Neutrophil (primary cell): ENCODE measurements around the gene POLR1H.

Experiments
- H3K27ac ChIP-seq: fragments of 200-600 bp; sonication (generic); 2 replicates; pipeline ENCODE4 v1.5.1; 2016; ENCODE audit warnings: mild to moderate bottlenecking, moderate library complexity
- H3K27me3 ChIP-seq: fragments of 200-600 bp; sonication (generic); 2 replicates; pipeline ENCODE4 v1.6.0; 2016; ENCODE audit warnings: mild to moderate bottlenecking
- H3K36me3 ChIP-seq: fragments of 200-600 bp; sonication (generic); 2 replicates; pipeline ENCODE4 v1.5.1; 2017
- H3K4me1 ChIP-seq, 2 experiments: fragments of 200-600 bp in 1 of 2; sonication (generic) in 1 of 2; 1 replicate in 1 of 2; 2 replicates in 1 of 2; pipeline versions ENCODE4 v1.5.1 to v1.6.1; 2013 to 2016; ENCODE audit warnings: low read depth in 1 of 2, low read length in 1 of 2, mild to moderate bottlenecking in 1 of 2, moderate library complexity in 1 of 2; ENCODE audit not compliant: control insufficient read depth in 1 of 2, insufficient read depth in 1 of 2
- H3K4me3 ChIP-seq, 2 experiments: fragments of 200-600 bp in 1 of 2; sonication (generic) in 1 of 2; 1 replicate in 1 of 2; 2 replicates in 1 of 2; pipeline ENCODE4 v1.5.1; 2013 to 2016; ENCODE audit warnings: low read depth in 1 of 2, low read length in 1 of 2, mild to moderate bottlenecking in 1 of 2, moderate library complexity in 1 of 2
- H3K9me3 ChIP-seq: fragments of 200-600 bp; sonication (generic); 2 replicates; pipeline ENCODE4 v1.5.1; 2016
- TF ChIP-seq, protein P1 (sequence below): fragments of 200-600 bp; sonication (generic); IDR thresholded peaks from 2 replicates; pipeline ENCODE4 v1.5.1; 2016; ENCODE audit warnings: antibody characterized with exemption

Gene POLR1H

GRCh38 chr6:30062471-30063178 lies 1.6 kb downstream of the POLR1H start:
- Histone ChIP-seq H3K9me3 (no peaks in the 10 kb centered on the region), H3K27me3 (no peaks in the 10 kb centered on the region), H3K4me3 (no peak overlapping the region), H3K27ac (no peak overlapping the region), H3K4me1 (peaks cover 36 to 38% of the 10 kb centered on the region in 2 experiments), H3K36me3 (peaks cover 4% of the 10 kb centered on the region)
- TF ChIP-seq, protein P1, sequence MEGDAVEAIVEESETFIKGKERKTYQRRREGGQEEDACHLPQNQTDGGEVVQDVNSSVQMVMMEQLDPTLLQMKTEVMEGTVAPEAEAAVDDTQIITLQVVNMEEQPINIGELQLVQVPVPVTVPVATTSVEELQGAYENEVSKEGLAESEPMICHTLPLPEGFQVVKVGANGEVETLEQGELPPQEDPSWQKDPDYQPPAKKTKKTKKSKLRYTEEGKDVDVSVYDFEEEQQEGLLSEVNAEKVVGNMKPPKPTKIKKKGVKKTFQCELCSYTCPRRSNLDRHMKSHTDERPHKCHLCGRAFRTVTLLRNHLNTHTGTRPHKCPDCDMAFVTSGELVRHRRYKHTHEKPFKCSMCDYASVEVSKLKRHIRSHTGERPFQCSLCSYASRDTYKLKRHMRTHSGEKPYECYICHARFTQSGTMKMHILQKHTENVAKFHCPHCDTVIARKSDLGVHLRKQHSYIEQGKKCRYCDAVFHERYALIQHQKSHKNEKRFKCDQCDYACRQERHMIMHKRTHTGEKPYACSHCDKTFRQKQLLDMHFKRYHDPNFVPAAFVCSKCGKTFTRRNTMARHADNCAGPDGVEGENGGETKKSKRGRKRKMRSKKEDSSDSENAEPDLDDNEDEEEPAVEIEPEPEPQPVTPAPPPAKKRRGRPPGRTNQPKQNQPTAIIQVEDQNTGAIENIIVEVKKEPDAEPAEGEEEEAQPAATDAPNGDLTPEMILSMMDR, result no peak

DNA sequence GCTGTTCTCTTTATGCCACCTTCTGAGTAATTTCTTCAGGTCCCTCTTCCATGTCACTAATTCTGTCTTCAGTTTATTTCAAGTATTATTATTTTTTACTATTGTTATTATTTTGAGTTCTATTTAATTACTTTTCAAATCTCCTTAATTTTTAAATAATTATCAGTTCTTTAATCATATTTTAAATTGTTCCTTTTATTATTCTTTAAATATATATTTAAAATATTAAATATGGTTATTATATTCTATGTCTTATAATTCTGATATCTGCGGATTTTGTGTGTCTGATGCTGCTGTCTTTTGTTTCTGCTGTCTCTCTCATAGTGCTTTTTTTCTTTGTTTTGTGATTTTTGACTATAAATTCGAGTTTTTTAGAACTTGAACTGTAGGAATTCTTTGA lies 2.2 kb downstream of the POLR1H start:
- Histone ChIP-seq H3K9me3 (no peaks in the 10 kb centered on the region), H3K27ac (no peak overlapping the region), H3K4me1 (peaks cover 43 to 45% of the 10 kb centered on the region in 2 experiments), H3K4me3 (no peak overlapping the region), H3K36me3 (peaks cover 2% of the 10 kb centered on the region), H3K27me3 (no peaks in the 10 kb centered on the region)
- TF ChIP-seq, protein P1, result no peak

DNA sequence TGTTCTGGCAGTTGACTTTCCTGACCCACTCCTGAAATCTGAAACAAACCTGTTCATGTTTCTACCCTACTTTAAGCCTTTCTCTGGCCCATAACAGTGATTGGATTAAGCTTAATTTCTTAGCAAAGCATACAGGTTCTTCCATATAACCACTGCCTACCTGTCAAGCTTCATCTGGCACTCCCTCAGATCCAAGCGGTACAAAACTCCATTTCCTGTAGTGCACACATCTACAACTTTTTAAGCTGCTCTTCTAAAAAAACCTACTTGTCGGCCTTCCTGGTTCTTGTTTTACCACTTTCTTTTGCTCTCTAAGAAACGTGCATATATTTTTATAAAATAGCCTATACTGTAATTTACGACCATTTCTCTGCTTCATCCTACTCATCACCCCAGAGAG lies 5.0 kb downstream of the POLR1H start:
- peak overlapping the region; percentile 71 to 75 for H3K4me3 ChIP-seq
- TF ChIP-seq, protein P1, result no peak

DNA sequence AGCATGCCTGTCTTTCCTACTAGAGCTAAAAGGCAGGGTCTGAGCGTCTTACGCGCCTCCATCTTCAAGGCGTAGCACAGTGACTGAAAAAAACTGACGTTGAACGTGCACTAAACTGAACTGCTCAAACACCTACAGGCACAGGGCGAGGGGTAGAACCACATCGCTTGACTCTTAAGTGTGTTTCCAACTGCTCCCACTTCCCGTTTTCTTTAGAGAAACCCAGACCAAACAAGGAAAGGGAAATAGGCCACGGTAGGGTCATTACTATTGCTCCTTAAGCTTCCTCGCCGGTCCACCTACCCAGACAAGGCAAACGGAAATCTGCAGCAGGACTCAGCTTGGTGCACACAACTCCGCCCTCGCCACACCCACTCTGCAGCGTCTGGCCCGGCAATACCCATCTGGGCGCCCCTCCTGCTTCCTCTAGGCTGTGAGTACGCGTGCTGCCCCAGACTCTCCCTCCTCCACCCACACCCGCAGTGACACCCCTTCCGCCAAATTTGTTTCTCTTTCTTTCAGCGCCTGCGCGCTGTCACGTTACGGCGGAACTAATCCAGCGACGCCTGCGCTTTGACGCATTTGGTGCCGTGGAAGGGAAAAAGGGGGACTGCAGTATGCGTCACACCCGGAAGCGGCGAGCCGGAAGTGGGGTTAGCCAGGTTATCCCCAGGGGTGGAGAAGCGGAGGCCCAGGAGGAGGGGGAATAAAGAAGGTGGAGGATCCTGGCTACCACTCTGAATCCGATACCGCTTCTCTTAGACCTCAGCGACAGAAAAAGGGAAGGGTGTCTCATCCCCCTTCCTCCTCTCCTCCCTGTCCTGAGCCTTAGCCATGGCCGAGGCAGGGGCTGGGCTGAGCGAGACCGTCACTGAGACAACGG lies 5.8 kb downstream of the POLR1H start, which contains the start of gene PPP1R11:
PPP1R11 (plus strand) TSS at position 622 of the 883 bp plus-strand sequence; CDS start at position 835, 213 bp downstream.
- Histone ChIP-seq H3K4me1 (peaks cover 28 to 31% of the 10 kb centered on the region in 2 experiments), H3K27me3 (peaks cover 23% of the 10 kb centered on the region), H3K4me3 (peak within 1 kb of the TSS; percentile 71 to 75), H3K27ac (peak within 1 kb of the TSS; percentile 95), H3K9me3 (no peaks in the 10 kb centered on the region), H3K36me3 (peaks cover 28% of the 10 kb centered on the region)
- TF ChIP-seq, protein P1, result peak; percentile 35

More for the DNA sequence above, 5.0 kb downstream of the POLR1H start:
- peaks cover 16% of the 10 kb centered on the region for H3K27me3 ChIP-seq
- peaks cover 34 to 37% of the 10 kb centered on the region in 2 experiments for H3K4me1 ChIP-seq
- peak overlapping the region; percentile 95 for H3K27ac ChIP-seq
- H3K9me3 ChIP-seq, result no peaks in the 10 kb centered on the region
- H3K36me3 ChIP-seq, result peaks cover 28% of the 10 kb centered on the region

DNA sequence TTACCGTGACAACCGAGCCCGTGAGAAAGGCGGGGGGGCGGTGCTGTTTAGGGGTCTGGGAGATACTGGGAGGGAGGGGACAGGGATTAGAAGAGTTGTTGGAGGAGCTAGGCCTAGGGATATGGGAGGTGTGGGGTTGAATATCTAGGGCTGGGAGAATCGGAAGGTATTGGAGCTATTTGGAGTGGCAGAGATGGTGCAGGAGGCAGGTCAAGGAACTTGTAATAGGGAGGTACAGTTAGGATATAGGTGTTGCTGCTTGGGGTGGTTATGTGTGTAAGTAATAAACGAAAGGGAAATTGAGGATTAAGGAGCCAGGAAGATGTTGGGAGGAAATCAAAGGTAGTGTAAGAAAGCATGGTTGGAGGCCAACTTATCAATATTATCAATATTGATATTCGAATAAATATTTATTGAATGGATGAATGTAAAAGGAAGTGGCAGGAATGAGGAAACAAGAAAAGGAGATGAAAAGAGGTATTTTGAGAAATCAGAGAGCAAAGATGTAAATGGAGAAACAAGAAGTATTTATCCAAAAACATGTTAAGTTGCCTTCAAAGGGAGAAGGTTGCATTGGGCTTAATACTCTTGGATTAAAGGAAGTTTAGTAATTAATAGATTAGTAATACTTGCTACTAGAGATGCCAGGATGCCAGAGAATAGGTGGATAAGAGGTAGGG lies 6.5 kb downstream of the POLR1H start:
- peak overlapping the region; percentile 71 to 75 for H3K4me3 ChIP-seq
- H3K27me3 ChIP-seq, result peaks cover 31% of the 10 kb centered on the region
- H3K4me1 ChIP-seq, result peaks cover 21 to 27% of the 10 kb centered on the region in 2 experiments
- no peaks in the 10 kb centered on the region for H3K9me3 ChIP-seq
- H3K27ac ChIP-seq, result peak overlapping the region; percentile 95
- H3K36me3 ChIP-seq, result peaks cover 28% of the 10 kb centered on the region
- TF ChIP-seq, protein P1, result no peak
